Progenitor cell of endocrine pancreas (in vitro differentiated cells): ENCODE results near the gene GIPC3. TPM values are rescaled to one million over a fixed set of nuclear protein-coding genes. Genes with fewer than 3 reads are reported as not detected.
A peak's percentile ranks its signal among the peaks of the same experiment; 100 is the strongest.
"Not testable (repeated sequence)": the region's sequence is repeated elsewhere in the genome, so short reads cannot be mapped to it uniquely, and the experiment has no call there.

Experiments
- DNase-seq: peaks from one replicate; pipeline ENCODE4 v3.0.0; 2021; ENCODE audit warnings: low spot score; ENCODE audit not compliant: unreplicated experiment
- H3K27ac Mint-ChIP-seq: 2 replicates; pipeline ENCODE4 v1.8.0; 2021; ENCODE audit warnings: mild to moderate bottlenecking, moderate library complexity, mixed read lengths
- H3K27me3 Mint-ChIP-seq: 2 replicates; pipeline ENCODE4 v1.8.0; 2021; ENCODE audit warnings: mixed read lengths
- H3K36me3 Mint-ChIP-seq: 2 replicates; pipeline ENCODE4 v1.8.0; 2022; ENCODE audit warnings: mixed read lengths; ENCODE audit not compliant: insufficient read depth
- H3K4me1 Mint-ChIP-seq: 2 replicates; pipeline ENCODE4 v1.8.0; 2021; ENCODE audit warnings: low read depth, mixed read lengths
- H3K4me3 Mint-ChIP-seq: 2 replicates; pipeline ENCODE4 v1.8.0; 2021; ENCODE audit warnings: low read depth, mild to moderate bottlenecking, moderate library complexity, mixed read lengths
- H3K9me3 Mint-ChIP-seq: 2 replicates; pipeline ENCODE4 v1.8.0; 2021; ENCODE audit warnings: low read depth, mixed read lengths
- CTCF ChIP-seq: fragments of 200-600 bp; sonication (generic); IDR thresholded peaks from one replicate; pipeline ENCODE4 v1.5.0; 2021; ENCODE audit warnings: antibody characterized with exemption, mild to moderate bottlenecking; ENCODE audit not compliant: unreplicated experiment
- total RNA-seq: library from RNA; stranded (reverse); gene quantifications from 2 replicates; pipeline ENCODE4 v1.2.1, GENCODE V29; 2021

The GIPC3 gene
- total RNA-seq, 1 donor from 2014 or later = not detected

DNA sequence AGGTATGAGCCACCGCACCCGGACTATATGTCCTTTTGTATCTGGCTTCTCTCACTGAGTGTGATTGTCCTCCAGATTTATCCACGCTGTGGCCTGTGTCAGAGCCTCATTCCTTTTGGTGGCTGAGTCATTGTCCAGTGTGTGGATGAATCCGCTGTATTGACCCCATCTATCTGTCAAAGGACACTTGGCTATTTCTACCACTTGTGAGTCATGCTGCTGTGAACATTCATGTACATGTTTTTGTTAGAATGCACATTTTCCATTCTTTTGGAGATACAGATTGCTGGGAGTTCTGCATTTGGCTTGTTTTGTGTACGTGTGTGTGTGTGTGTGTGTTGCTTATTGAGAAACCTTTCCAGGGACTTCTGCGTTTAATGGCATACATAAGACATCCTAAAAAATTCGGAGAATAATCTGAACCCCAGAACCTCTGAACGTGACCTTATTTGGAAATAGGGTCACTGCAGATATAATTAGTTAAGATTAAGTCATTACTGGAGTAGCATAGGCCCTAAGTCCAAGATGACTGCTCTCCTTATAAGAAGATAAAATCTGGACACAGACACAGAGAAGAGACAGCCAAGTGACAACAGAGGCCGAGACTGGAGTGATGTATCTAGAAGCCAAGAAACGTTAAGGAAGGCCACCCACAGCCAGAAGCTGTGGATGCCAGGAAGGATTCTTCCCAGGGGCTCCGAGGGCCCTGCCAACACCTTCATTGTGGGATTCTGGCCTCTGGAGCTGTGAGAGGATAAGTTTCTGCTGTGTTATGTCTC, 4.9 kb upstream of the GIPC3 start:
- Mint-ChIP-seq H3K9me3 (no peaks in the 10 kb centered on the region), H3K4me3 (no peak overlapping the region), H3K27me3 (peaks cover 55% of the 10 kb centered on the region), H3K27ac (no peak overlapping the region), H3K36me3 (peaks cover 2% of the 10 kb centered on the region), H3K4me1 (peaks cover 4% of the 10 kb centered on the region)
- no peak for TF ChIP-seq CTCF
- no peak for DNase-seq

GRCh38 chr19:3581792-3582191, 3.5 kb upstream of the GIPC3 start:
- H3K27ac Mint-ChIP-seq, H3K9me3 Mint-ChIP-seq, H3K4me1 Mint-ChIP-seq, DNase-seq, H3K36me3 Mint-ChIP-seq, H3K4me3 Mint-ChIP-seq: not testable (repeated sequence)
- peaks cover 52% of the 10 kb centered on the region for H3K27me3 Mint-ChIP-seq

DNA sequence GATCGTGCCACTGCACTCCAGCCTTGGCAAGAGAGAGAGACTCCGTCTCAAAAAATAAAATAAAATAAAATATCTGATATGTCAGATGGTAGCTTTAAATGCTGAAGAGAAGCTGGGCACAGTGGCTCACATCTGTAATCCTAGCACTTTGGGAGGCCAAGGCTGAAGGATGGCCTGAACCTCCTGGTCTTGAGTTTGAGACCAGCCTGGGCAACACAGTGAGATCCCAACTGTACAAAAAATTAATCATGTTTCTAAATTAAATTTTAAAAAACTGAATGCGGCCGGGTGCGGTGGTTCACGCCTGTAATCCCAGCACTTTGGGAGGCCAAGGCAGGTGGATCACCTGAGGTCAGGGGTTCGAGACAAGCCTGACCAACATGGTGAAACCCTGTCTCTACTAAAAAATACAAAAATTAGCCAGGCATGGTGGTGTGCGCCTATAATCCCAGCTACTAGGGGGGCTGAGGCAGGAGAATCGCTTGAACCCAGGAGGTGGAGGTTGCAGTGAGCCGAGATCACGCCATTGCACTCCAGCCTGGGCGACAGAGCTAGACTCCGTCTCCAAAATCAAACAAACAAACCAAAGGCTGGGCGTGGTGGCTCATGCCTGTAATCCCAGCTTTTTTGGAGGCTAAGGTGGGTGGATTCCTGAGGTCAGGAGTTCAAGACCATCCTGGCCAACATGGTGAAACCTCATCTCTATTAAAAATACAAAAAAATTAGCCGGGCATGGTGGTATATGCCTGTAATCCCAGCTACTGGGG, 1.1 kb upstream of the GIPC3 start:
- DNase-seq, H3K4me1 Mint-ChIP-seq, H3K4me3 Mint-ChIP-seq, H3K27ac Mint-ChIP-seq, H3K9me3 Mint-ChIP-seq, H3K36me3 Mint-ChIP-seq: not testable (repeated sequence)
- H3K27me3 Mint-ChIP-seq = peaks cover 55% of the 10 kb centered on the region

GRCh38 chr19:3586127-3586626, 899 bp downstream of the GIPC3 start:
- no peak overlapping the region for H3K27ac Mint-ChIP-seq
- H3K36me3 Mint-ChIP-seq = no peaks in the 10 kb centered on the region
- no peaks in the 10 kb centered on the region for H3K4me1 Mint-ChIP-seq
- DNase-seq = no peak
- H3K27me3 Mint-ChIP-seq = peaks cover 38% of the 10 kb centered on the region
- no peak overlapping the region for H3K4me3 Mint-ChIP-seq
- TF ChIP-seq CTCF = peak; percentile 54
- no peaks in the 10 kb centered on the region for H3K9me3 Mint-ChIP-seq

DNA sequence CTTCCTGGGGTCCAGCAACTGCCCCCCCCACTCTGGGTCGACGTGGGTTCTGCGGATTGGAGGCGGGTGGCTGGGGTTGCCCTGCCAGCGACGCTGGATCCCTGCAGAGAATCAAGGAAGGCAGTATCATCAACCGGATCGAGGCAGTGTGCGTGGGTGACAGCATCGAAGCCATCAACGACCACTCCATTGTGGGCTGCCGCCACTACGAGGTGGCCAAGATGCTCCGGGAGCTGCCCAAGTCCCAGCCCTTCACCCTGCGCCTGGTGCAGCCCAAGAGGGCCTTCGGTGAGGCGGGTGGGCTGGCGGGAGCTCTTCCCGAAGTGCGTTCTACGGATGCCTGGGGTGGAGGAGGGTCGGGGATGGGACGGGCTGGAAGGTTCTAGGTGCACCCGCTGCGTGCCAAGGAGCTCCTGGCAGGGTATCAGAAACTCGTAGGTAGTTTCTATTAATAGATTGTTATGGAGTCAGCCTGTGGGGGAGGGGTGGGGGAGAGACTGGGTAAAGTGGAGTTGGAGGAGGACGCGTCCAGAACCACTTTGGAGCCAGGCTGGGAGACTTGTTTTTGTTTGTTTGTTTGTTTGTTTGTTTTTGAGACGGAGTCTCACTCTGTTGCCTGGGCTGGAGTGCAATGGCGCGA, 1.5 kb downstream of the GIPC3 start:
- Mint-ChIP-seq H3K4me3 (no peak overlapping the region), H3K36me3 (no peaks in the 10 kb centered on the region), H3K27me3 (peaks cover 44% of the 10 kb centered on the region), H3K27ac (no peak overlapping the region), H3K9me3 (no peaks in the 10 kb centered on the region), H3K4me1 (no peaks in the 10 kb centered on the region)
- TF ChIP-seq CTCF = no peak
- DNase-seq = no peak

DNA sequence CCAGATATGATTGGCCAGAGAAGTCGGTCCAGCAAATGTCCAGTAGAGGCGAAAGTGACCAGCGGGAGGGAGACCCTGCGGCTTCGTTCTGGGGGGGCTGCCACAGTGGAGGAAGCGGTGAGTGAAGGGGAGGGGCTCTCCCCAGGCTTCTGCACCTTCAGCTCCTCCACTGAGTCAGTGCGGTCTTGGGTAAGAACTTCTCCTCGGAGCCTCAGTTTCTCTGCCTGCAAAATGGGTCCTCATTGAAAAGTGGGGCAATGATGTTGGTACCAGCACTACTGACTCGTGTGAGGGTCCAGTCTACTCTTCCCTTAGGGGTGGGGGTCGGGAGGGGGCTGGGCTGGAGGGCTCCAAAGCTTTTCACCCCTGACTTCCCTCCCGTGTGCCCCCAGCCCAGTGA, 4.2 kb downstream of the GIPC3 start:
- peaks cover 37% of the 10 kb centered on the region for H3K27me3 Mint-ChIP-seq
- H3K4me1 Mint-ChIP-seq = no peaks in the 10 kb centered on the region
- no peaks in the 10 kb centered on the region for H3K36me3 Mint-ChIP-seq
- no peak overlapping the region for H3K27ac Mint-ChIP-seq
- no peak for DNase-seq
- H3K9me3 Mint-ChIP-seq = no peaks in the 10 kb centered on the region
- TF ChIP-seq CTCF = no peak
- H3K4me3 Mint-ChIP-seq = no peak overlapping the region
